Cardiac fibroblast (primary cell): ENCODE results near the gene BACE2.

Source experiments
- DNase-seq, 2 donors: peaks; one replicate each; pipeline versions ENCODE4 v3.0.0 to v3.0.0-alpha.2; 2010; ENCODE audit warnings: low read depth in 2 of 2
- H3K4me3 ChIP-seq, 2 donors: replicated peaks in 1 of 2; 1 replicate in 1 of 2; 2 replicates in 1 of 2; pipeline ENCODE4 v1.5.1; 2011; ENCODE audit warnings: low read depth in 2 of 2, low read length in 2 of 2, mild to moderate bottlenecking in 2 of 2, moderate library complexity in 1 of 2
- CTCF ChIP-seq: IDR thresholded peaks from one replicate; pipeline ENCODE4 v1.5.1; 2011; ENCODE audit warnings: low read depth, mild to moderate bottlenecking, low read length, inconsistent platforms

Gene BACE2

GRCh38 chr21:41130883-41131282, 37.1 kb upstream of the BACE2 start:
- H3K4me3 ChIP-seq, result no peak overlapping the region
- no peak for TF ChIP-seq CTCF
- DNase-seq, result no peak

GRCh38 chr21:41133874-41134522, 34.0 kb upstream of the BACE2 start:
- DNase-seq, result peak; percentile 41 to 60
- peak; percentile 60 for TF ChIP-seq CTCF
- H3K4me3 ChIP-seq, result no peak overlapping the region

GRCh38 chr21:41135746-41136145, 32.2 kb upstream of the BACE2 start:
- H3K4me3 ChIP-seq, result no peak overlapping the region
- TF ChIP-seq CTCF, result no peak
- DNase-seq, result no peak

- TF ChIP-seq CTCF, result no peak
- no peak for DNase-seq
- no peak overlapping the region for H3K4me3 ChIP-seq
Observed at GRCh38 chr21:41136286-41136685, 31.7 kb upstream of the BACE2 start.

GRCh38 chr21:41137401-41137800, 30.6 kb upstream of the BACE2 start:
- H3K4me3 ChIP-seq, result no peak overlapping the region
- no peak for DNase-seq
- TF ChIP-seq CTCF, result no peak

DNA sequence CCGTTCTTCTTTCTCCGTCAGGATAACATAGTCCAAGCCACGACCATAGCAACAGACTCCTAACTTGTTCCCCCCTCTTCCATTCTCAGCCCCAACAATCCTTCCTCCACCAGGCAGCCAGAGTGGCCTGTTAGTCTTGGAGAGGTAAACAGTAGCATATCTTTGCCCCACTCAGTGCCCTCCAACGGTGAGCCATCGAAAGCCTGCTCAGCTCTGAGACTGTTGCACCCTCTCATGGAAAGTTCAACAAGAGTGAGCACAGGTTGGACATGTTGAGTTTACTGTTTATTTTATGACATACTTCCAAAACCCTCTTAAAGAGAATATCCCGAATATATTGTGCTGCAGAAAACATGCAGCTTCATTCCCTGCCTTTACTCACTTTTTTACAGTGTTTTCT, 30.1 kb upstream of the BACE2 start:
- DNase-seq, result no peak
- no peak overlapping the region for H3K4me3 ChIP-seq
- no peak for TF ChIP-seq CTCF

DNA sequence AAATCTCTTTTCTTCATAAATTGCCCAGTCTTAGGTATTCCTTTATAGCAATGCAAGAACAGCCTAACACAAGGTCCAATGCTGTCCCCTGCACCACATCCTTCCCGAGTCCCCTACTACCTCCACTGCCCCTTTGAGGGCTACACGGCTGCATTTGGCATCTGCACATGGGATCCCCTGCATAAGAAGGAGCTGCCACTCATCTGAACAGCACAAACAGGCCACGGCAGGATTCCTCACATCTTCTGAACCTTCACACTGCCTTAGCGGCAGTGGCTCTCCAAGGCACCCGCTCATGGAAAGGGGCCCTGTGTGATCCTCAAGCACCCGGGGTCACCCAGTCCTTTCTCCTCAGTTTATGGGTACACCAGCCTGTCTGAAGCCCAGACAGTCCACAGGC, 29.2 kb upstream of the BACE2 start:
- DNase-seq, result no peak
- no peak for TF ChIP-seq CTCF
- no peak overlapping the region for H3K4me3 ChIP-seq
